Measurements from ENCODE around the gene HDAC1. TPM values are rescaled to one million over a fixed set of nuclear protein-coding genes. Genes with fewer than 3 reads are reported as not detected.
A peak's percentile ranks its signal among the peaks of the same experiment; 100 is the strongest.

Gene HDAC1
- total and polyA plus RNA-seq, 4 donors, result 32.1 to 58.1 (median 45.2) TPM

DNA sequence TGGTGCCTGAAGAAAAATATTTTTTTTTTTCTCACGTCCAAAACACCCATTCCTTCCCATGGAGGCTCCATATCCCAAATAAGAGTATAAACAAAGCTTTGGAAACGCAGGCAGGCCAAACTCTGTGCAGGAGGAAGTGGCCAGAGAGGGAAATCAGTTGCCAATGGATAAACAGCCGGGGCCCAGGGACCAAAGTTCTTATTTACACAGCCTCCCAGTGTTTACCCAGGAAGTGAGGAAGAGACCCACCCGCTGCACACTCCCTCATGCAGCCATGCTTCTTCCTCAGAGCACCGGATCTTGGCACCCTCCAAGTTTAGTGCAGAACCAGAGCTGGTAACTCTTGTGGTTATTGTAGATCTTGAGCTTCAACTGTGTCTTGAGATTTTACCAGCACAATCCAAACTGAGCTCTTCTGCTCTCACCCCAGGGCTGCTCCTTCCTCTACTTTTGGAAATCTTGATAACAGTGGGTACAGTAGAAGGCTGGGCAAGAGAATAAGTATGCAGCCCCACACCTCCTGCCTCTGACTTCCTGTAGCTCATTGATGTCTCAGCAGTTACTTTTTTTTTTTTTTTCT, 29.9 kb downstream of the HDAC1 start:
- H3K27ac ChIP-seq (ENCODE audit: low read depth in 1 of 2, low read length in 2 of 2), result peak overlapping the region; percentile 31 to 57
- no peak for DNase-seq (ENCODE audit: low spot score)

More for the DNA sequence above, 29.9 kb downstream of the HDAC1 start:
- no peaks in the 10 kb centered on the region for H3K27me3 ChIP-seq (ENCODE audit: control insufficient read depth in 4 of 4, insufficient read depth in 4 of 4, low read length in 3 of 4)
- H3K4me1 ChIP-seq (ENCODE audit: control insufficient read depth in 4 of 4, insufficient read depth in 4 of 4, low read length in 3 of 4), result peaks cover 9 to 12% (median 10%) of the 10 kb centered on the region in 4 donors
- H3K9ac ChIP-seq (ENCODE audit: low read depth in 1 of 2, low read length in 2 of 2), result peak overlapping the region in 1 of 2 donors; percentile 53
- 10% methylated on average over 5 of the region's 5 CpGs for WGBS
- no peak overlapping the region for H3K4me3 ChIP-seq (ENCODE audit: low read depth in 1 of 3, low read length in 3 of 3)
- TF ChIP-seq JUND (IDR thresholded peaks at IDR 0.05) (peak; percentile 62 to 64), SP1 (IDR thresholded peaks at IDR 0.05) (peak; percentile 84), EGR1 (IDR thresholded peaks at IDR 0.05; ENCODE audit: low read depth in 2 of 2) (peak; percentile 35 to 36), RXRA (IDR thresholded peaks at IDR 0.05) (peak; percentile 55 to 60), HNF4G (IDR thresholded peaks at IDR 0.05) (peak; percentile 87), GABPA (IDR thresholded peaks at IDR 0.05 in 1 of 2, conservative IDR thresholded peaks at IDR 0.05 in 1 of 2) (peak in 1 of 2 donors; percentile 75), FOXA2 (IDR thresholded peaks at IDR 0.05) (peak; percentile 100), HNF4A (conservative IDR thresholded peaks at IDR 0.05) (peak; percentile 92), TAF1 (conservative IDR thresholded peaks at IDR 0.05) (no peak), YY1 (IDR thresholded peaks at IDR 0.05) (peak; percentile 79), NR2F2 (IDR thresholded peaks at IDR 0.05) (no peak), RAD21 (IDR thresholded peaks at IDR 0.05) (peak; percentile 36 to 50), FOXA1 (IDR thresholded peaks at IDR 0.05) (peak; percentile 100)
- TF ChIP-seq, protein P1, sequence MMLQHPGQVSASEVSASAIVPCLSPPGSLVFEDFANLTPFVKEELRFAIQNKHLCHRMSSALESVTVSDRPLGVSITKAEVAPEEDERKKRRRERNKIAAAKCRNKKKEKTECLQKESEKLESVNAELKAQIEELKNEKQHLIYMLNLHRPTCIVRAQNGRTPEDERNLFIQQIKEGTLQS (IDR thresholded peaks at IDR 0.05), result peak; percentile 15
- TF ChIP-seq, protein P2, sequence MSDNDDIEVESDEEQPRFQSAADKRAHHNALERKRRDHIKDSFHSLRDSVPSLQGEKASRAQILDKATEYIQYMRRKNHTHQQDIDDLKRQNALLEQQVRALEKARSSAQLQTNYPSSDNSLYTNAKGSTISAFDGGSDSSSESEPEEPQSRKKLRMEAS (IDR thresholded peaks at IDR 0.05), result peak; percentile 74
- TF ChIP-seq, protein P3, sequence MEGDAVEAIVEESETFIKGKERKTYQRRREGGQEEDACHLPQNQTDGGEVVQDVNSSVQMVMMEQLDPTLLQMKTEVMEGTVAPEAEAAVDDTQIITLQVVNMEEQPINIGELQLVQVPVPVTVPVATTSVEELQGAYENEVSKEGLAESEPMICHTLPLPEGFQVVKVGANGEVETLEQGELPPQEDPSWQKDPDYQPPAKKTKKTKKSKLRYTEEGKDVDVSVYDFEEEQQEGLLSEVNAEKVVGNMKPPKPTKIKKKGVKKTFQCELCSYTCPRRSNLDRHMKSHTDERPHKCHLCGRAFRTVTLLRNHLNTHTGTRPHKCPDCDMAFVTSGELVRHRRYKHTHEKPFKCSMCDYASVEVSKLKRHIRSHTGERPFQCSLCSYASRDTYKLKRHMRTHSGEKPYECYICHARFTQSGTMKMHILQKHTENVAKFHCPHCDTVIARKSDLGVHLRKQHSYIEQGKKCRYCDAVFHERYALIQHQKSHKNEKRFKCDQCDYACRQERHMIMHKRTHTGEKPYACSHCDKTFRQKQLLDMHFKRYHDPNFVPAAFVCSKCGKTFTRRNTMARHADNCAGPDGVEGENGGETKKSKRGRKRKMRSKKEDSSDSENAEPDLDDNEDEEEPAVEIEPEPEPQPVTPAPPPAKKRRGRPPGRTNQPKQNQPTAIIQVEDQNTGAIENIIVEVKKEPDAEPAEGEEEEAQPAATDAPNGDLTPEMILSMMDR (IDR thresholded peaks at IDR 0.05; ENCODE audit: low read depth, low read length, missing input control), result no peak
- TF ChIP-seq, protein P4, sequence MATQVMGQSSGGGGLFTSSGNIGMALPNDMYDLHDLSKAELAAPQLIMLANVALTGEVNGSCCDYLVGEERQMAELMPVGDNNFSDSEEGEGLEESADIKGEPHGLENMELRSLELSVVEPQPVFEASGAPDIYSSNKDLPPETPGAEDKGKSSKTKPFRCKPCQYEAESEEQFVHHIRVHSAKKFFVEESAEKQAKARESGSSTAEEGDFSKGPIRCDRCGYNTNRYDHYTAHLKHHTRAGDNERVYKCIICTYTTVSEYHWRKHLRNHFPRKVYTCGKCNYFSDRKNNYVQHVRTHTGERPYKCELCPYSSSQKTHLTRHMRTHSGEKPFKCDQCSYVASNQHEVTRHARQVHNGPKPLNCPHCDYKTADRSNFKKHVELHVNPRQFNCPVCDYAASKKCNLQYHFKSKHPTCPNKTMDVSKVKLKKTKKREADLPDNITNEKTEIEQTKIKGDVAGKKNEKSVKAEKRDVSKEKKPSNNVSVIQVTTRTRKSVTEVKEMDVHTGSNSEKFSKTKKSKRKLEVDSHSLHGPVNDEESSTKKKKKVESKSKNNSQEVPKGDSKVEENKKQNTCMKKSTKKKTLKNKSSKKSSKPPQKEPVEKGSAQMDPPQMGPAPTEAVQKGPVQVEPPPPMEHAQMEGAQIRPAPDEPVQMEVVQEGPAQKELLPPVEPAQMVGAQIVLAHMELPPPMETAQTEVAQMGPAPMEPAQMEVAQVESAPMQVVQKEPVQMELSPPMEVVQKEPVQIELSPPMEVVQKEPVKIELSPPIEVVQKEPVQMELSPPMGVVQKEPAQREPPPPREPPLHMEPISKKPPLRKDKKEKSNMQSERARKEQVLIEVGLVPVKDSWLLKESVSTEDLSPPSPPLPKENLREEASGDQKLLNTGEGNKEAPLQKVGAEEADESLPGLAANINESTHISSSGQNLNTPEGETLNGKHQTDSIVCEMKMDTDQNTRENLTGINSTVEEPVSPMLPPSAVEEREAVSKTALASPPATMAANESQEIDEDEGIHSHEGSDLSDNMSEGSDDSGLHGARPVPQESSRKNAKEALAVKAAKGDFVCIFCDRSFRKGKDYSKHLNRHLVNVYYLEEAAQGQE (IDR thresholded peaks at IDR 0.05), result no peak
- TF ChIP-seq, protein P5, sequence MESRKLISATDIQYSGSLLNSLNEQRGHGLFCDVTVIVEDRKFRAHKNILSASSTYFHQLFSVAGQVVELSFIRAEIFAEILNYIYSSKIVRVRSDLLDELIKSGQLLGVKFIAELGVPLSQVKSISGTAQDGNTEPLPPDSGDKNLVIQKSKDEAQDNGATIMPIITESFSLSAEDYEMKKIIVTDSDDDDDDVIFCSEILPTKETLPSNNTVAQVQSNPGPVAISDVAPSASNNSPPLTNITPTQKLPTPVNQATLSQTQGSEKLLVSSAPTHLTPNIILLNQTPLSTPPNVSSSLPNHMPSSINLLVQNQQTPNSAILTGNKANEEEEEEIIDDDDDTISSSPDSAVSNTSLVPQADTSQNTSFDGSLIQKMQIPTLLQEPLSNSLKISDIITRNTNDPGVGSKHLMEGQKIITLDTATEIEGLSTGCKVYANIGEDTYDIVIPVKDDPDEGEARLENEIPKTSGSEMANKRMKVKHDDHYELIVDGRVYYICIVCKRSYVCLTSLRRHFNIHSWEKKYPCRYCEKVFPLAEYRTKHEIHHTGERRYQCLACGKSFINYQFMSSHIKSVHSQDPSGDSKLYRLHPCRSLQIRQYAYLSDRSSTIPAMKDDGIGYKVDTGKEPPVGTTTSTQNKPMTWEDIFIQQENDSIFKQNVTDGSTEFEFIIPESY (IDR thresholded peaks at IDR 0.05), result peak; percentile 54
- H3K9me3 ChIP-seq (ENCODE audit: control insufficient read depth in 4 of 4, low read length in 3 of 4), result no peaks in the 10 kb centered on the region
- H3K36me3 ChIP-seq (ENCODE audit: control insufficient read depth in 4 of 4, insufficient read depth in 3 of 4, low read depth in 1 of 4, low read length in 3 of 4), result peaks cover 3 to 18% (median 11%) of the 10 kb centered on the region in 4 donors

Measured in liver (tissue), 9 donors.